ENCODE data around the gene PF4V1. TPM values are rescaled to one million over a fixed set of nuclear protein-coding genes. Genes with fewer than 3 reads are reported as not detected.

Gene PF4V1
- polyA plus RNA-seq, 6 donors from 2014 or later = 1.2 to 6.6 (median 5.1) TPM; not detected in 2

DNA sequence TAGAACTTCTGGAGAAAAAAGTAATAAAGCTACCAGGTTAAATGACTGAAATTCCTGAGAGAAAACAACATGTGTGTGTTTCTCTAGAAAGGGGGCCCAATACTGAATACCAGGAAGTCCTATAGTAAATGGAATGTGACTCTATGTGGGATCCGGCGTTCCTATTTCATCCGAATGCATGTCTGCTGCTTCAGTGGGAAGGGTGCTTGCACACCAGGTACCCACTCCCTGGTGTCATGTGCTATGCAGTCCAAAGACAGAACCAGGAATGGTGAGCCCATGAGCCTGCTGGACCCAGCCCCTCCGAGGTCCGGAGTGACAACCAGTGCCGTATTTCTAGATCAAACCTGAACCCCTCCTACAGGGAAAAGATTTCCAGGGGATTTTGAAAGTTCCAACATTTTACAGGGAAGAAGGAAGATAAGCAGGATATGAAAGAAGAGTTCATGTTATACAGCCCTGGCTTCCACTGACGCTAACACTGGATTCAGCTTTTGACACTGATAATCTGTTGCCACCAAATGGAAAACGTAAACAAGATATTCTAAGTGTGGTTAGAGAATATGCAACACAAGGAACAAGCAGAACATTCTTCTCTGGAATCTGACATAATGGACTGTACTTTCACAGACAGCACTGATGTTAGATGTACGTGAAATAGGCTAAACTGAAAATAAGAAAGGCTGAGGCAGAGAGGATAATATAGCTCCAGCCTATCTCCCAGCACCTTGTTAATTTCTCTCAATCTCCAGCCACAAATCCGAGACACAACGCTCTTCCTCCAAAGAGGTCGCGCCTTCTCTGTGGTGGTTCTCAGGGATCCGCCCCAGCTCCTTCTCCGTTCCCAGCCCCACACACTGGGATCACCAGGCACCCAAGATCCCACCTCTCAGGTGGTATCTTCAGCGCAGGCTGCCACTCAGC, 15.4 kb downstream of the PF4V1 start:
- Mint-ChIP-seq H3K36me3 (no peaks in the 10 kb centered on the region), H3K9me3 (peaks cover 0 to 4% (median 0%) of the 10 kb centered on the region in 7 donors), H3K27ac (no peak overlapping the region), H3K4me1 (peaks cover 0 to 11% (median 5%) of the 10 kb centered on the region in 3 donors), H3K4me3 (no peak overlapping the region), H3K27me3 (peaks cover 17 to 42% (median 31%) of the 10 kb centered on the region in 3 donors)
- no peak for DNase-seq
- ATAC-seq (ENCODE audit: low read depth in 2 of 2) = no peak

GRCh38 chr4:73869130-73870055, 16.3 kb downstream of the PF4V1 start, which contains the start of gene CXCL1:
Gene CXCL1 (plus strand): TSS chr4:73869393. CDS start chr4:73869471, 78 bp downstream.
- Mint-ChIP-seq H3K36me3 (no peaks in the 10 kb centered on the region), H3K27ac (peak within 1 kb of the TSS in 1 of 6 donors; percentile 22), H3K4me1 (peaks cover 0 to 11% (median 5%) of the 10 kb centered on the region in 3 donors), H3K9me3 (peaks cover 0 to 4% (median 2%) of the 10 kb centered on the region in 7 donors), H3K27me3 (peaks cover 19 to 36% (median 25%) of the 10 kb centered on the region in 3 donors), H3K4me3 (peak within 1 kb of the TSS in 2 of 8 donors; percentile 35 to 48)
- ATAC-seq (ENCODE audit: low read depth in 2 of 2) (no peak), DNase-seq (no peak)

- H3K4me1 Mint-ChIP-seq = peaks cover 0 to 11% (median 5%) of the 10 kb centered on the region in 3 donors
- H3K36me3 Mint-ChIP-seq = no peaks in the 10 kb centered on the region
- peaks cover 19 to 36% (median 25%) of the 10 kb centered on the region in 3 donors for H3K27me3 Mint-ChIP-seq
- DNase-seq = no peak
- ATAC-seq (ENCODE audit: low read depth in 2 of 2) = no peak
- H3K27ac Mint-ChIP-seq = no peak overlapping the region
- no peak overlapping the region for H3K4me3 Mint-ChIP-seq
- H3K9me3 Mint-ChIP-seq = peaks cover 0 to 4% (median 3%) of the 10 kb centered on the region in 7 donors
These were observed 17.2 kb downstream of the PF4V1 start for GRCh38 chr4:73870260-73870659.

DNA sequence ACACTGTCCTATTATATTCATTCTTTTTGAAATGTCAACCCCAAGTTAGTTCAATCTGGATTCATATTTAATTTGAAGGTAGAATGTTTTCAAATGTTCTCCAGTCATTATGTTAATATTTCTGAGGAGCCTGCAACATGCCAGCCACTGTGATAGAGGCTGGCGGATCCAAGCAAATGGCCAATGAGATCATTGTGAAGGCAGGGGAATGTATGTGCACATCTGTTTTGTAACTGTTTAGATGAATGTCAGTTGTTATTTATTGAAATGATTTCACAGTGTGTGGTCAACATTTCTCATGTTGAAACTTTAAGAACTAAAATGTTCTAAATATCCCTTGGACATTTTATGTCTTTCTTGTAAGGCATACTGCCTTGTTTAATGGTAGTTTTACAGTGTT, 17.7 kb downstream of the PF4V1 start:
- peaks cover 19 to 32% (median 25%) of the 10 kb centered on the region in 3 donors for H3K27me3 Mint-ChIP-seq
- H3K9me3 Mint-ChIP-seq = peaks cover 0 to 4% (median 3%) of the 10 kb centered on the region in 7 donors
- H3K4me1 Mint-ChIP-seq = peaks cover 0 to 11% (median 5%) of the 10 kb centered on the region in 3 donors
- no peak overlapping the region for H3K4me3 Mint-ChIP-seq
- DNase-seq (no peak), ATAC-seq (ENCODE audit: low read depth in 2 of 2) (no peak)
- no peaks in the 10 kb centered on the region for H3K36me3 Mint-ChIP-seq
- no peak overlapping the region for H3K27ac Mint-ChIP-seq

DNA sequence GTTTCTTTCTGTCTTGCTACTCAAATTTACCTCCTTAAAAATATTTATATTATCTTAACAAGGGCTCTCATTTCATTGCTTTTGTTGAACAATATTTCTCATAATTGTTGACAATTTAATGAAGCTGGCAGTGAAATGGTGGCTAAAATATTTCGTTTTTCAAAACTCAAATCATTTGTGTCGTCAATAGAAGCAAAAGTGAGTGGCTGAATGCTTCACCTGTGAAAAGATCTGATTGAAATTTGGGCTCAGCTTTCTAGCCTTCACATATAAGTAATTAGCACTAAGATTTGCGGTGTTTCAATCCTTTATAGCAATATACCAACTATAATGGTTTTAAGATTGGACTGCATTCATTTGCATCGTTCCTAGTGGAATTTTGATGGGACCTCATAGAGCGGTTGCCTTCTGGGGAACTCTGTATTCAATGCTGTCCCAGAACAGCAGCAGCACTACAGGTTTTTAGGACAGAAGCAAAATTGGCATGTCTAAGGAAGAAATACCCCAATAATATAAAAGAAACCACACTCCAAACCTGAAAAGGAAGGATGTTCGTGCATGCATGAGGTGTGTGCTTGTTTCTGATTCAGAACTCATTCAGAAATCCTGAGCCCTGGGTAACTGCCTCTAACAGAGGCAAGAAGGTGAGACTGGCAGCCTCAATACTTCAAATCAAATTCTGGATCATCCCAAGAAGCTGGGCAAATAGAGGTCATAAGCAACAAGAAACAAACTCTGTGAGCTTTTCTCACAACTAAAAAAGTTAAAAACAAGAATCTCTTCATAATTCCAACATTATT, 18.6 kb downstream of the PF4V1 start:
- DNase-seq = no peak
- Mint-ChIP-seq H3K9me3 (peaks cover 0 to 4% (median 3%) of the 10 kb centered on the region in 7 donors), H3K27me3 (peaks cover 19 to 32% (median 25%) of the 10 kb centered on the region in 3 donors), H3K36me3 (no peaks in the 10 kb centered on the region), H3K4me1 (peaks cover 0 to 11% (median 5%) of the 10 kb centered on the region in 3 donors), H3K27ac (no peak overlapping the region), H3K4me3 (no peak overlapping the region)
- ATAC-seq (ENCODE audit: low read depth in 2 of 2) = no peak

DNA sequence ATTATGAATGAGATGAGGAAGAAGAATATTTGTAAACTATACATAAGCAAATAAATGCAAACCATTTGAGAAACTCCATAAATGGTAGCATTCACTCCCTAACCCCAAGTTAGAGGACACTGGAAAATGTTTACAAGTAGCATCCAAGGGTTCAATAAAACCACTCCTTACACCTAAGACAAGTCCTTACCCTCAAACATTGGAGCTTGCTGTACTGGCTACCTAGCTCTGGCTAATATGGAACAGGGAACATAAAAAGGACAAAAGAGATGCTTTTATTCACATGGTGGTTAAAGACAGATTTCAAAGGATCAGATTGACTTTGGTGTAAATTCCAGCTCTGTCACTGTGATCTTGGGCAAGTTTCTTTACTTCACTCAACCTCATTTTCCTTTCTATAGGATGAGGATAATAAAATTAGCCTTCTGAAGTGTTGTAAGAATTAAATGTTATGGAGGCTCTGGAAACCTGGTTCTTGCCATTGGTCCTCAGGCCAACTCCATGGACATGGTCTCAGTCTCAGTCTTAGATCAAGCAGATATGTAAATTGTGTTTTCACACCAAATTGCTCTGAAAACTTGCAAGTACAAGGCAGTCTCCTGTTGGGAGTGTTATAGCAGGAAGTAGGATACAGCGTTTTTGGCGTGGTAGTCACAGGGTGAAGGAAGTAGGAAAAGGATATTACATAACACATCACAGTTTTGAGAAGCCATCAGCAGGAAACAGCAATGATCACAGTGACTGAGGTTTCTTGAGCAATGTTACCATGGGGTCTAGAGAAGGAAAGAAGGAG, 19.4 kb downstream of the PF4V1 start:
- H3K27me3 Mint-ChIP-seq = peaks cover 23 to 32% (median 25%) of the 10 kb centered on the region in 3 donors
- ATAC-seq (ENCODE audit: low read depth in 2 of 2) = no peak
- H3K9me3 Mint-ChIP-seq = peaks cover 0 to 4% (median 3%) of the 10 kb centered on the region in 7 donors
- no peak overlapping the region for H3K4me3 Mint-ChIP-seq
- H3K4me1 Mint-ChIP-seq = peaks cover 0 to 11% (median 5%) of the 10 kb centered on the region in 3 donors
- H3K27ac Mint-ChIP-seq = no peak overlapping the region
- H3K36me3 Mint-ChIP-seq = no peaks in the 10 kb centered on the region
- no peak for DNase-seq

DNA sequence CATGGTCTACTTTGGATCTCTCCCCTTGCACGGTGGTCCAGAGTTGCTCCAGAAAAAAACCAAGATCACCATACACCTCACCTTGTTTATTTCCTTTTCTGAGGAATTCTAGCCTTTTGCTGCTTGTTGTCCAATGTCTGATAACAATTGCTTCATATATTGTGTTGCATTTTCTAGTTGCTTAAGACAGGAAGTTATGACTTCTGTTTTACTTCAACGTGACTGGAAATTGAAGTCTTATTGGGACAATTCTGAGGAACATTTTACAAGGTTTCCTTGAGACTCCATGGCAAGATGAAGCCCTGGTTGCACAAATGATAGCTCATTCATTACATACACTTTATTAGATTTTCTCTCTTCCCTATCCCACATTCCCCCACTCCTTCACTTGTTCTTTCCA, 21.3 kb downstream of the PF4V1 start:
- no peak for ATAC-seq (ENCODE audit: low read depth in 2 of 2)
- DNase-seq = no peak
- H3K36me3 Mint-ChIP-seq = no peaks in the 10 kb centered on the region
- peaks cover 8 to 16% (median 14%) of the 10 kb centered on the region in 3 donors for H3K27me3 Mint-ChIP-seq
- peak overlapping the region in 1 of 6 donors; percentile 28 for H3K27ac Mint-ChIP-seq
- no peaks in the 10 kb centered on the region for H3K4me1 Mint-ChIP-seq
- no peak overlapping the region for H3K4me3 Mint-ChIP-seq
- peaks cover 0 to 4% (median 3%) of the 10 kb centered on the region in 7 donors for H3K9me3 Mint-ChIP-seq

DNA sequence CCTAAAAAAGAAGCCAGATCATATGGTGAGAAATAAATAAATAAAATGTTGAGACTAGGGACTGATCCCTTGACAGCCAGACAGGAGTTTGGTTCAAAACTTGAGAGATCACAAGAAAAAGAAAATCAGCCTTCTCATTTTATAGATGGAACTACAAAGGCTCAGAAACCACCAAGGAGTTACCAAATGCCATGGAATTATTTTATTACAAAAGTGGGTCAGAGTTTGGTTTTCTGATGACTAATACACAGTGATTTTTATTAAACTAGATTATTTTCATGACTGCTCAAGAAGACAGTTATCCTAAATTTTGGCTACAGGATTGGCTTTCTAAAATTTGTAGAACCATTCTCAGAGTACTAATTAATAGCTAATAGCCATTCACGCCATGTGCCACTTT, 22.3 kb downstream of the PF4V1 start:
- no peak for ATAC-seq (ENCODE audit: low read depth in 2 of 2)
- peaks cover 0 to 4% (median 0%) of the 10 kb centered on the region in 7 donors for H3K9me3 Mint-ChIP-seq

DNA sequence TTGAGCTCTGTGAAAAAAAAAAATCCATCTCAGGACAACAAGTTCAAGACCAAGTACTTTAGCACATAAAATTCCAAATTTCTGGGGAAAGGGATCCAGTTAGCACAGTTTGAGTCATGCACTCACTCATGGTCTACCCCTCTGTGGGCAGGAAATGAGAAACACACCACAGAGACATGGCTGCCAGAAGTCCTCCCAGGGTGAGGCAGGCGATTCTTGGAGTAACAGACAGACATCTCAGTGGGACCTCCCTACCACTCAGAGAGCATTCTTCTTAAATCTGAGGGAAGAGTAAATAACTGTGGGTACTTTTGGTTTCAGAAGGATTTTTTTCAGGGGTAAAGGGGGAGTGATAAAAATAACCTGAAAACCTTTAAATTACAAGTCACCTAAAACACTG, 30.2 kb downstream of the PF4V1 start:
- H3K36me3 Mint-ChIP-seq = no peaks in the 10 kb centered on the region
- no peak overlapping the region for H3K4me3 Mint-ChIP-seq
- DNase-seq = no peak

More for the DNA sequence above, 22.3 kb downstream of the PF4V1 start:
- no peak overlapping the region for H3K27ac Mint-ChIP-seq
- H3K27me3 Mint-ChIP-seq = peaks cover 0 to 17% (median 14%) of the 10 kb centered on the region in 3 donors
- H3K4me1 Mint-ChIP-seq = no peaks in the 10 kb centered on the region
- DNase-seq = no peak
- H3K4me3 Mint-ChIP-seq = no peak overlapping the region
- no peaks in the 10 kb centered on the region for H3K36me3 Mint-ChIP-seq

DNA sequence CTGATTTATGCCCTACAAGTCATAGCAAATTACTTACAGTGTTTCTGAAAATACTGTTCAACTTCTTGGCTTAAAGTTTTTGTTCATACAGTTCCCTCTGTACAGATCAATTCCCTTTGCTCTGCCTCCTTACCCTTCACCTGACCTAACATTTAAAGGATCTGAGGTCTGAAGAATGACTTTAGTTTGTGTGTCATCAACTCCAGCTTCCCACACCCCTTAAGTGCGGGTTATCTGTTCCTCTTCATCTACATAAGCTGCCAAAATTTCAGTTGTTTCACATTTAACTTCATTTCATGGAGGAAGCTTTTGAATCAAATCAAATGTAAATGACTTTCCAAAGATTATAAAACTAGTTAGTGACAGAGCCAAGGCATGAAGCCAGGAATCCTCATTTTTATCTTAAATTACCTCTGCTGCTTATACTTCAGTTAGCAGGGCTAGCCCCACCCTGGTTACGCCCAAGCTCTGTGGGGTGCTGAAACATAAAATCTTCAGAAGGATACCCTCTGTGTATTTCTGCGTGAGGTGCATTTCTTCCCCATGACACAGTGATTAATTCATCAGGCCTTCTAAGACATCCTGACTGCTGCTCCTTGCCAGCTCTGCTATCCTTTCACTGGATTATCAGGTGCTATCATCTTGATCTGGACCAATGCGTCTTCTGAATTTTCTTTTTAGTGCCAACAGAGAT, 32.6 kb downstream of the PF4V1 start:
- no peak for DNase-seq
- Mint-ChIP-seq H3K27me3 (peaks cover 0 to 6% (median 0%) of the 10 kb centered on the region in 3 donors), H3K9me3 (no peaks in the 10 kb centered on the region), H3K36me3 (no peaks in the 10 kb centered on the region), H3K4me1 (no peaks in the 10 kb centered on the region), H3K27ac (no peak overlapping the region), H3K4me3 (no peak overlapping the region)
- ATAC-seq (ENCODE audit: low read depth in 2 of 2) = no peak

More for the DNA sequence above, 30.2 kb downstream of the PF4V1 start:
- no peaks in the 10 kb centered on the region for H3K4me1 Mint-ChIP-seq
- H3K27ac Mint-ChIP-seq = peak overlapping the region in 1 of 6 donors; percentile 19
- no peak for ATAC-seq (ENCODE audit: low read depth in 2 of 2)
- peaks cover 0 to 2% (median 0%) of the 10 kb centered on the region in 7 donors for H3K9me3 Mint-ChIP-seq
- peaks cover 0 to 20% (median 0%) of the 10 kb centered on the region in 3 donors for H3K27me3 Mint-ChIP-seq

GRCh38 chr4:73891326-73891725, 38.2 kb downstream of the PF4V1 start:
- no peak for ATAC-seq (ENCODE audit: low read depth in 2 of 2)
- no peaks in the 10 kb centered on the region for H3K9me3 Mint-ChIP-seq
- no peak overlapping the region for H3K4me3 Mint-ChIP-seq
- H3K36me3 Mint-ChIP-seq = no peaks in the 10 kb centered on the region
- peaks cover 0 to 4% (median 2%) of the 10 kb centered on the region in 3 donors for H3K27me3 Mint-ChIP-seq
- no peak for DNase-seq
- H3K27ac Mint-ChIP-seq = no peak overlapping the region
- no peaks in the 10 kb centered on the region for H3K4me1 Mint-ChIP-seq

Data from naive B cell (primary cell).